HG03565 (cell line): ENCODE measurements around the gene MDFI.

ENCODE experiments used
- ATAC-seq: cut with Tn5 transposase; IDR thresholded peaks from one replicate; pipeline ENCODE4 v1.9.1; 2021; ENCODE audit warnings: mild to moderate bottlenecking, moderate library complexity; ENCODE audit not compliant: unreplicated experiment

MDFI gene

GRCh38 chr6:41700463-41701347 lies 62.4 kb downstream of the MDFI start:
- no peak for ATAC-seq

- no peak for ATAC-seq
Observed at GRCh38 chr6:41702089-41702745, 63.9 kb downstream of the MDFI start.

GRCh38 chr6:41702771-41703494 lies 64.7 kb downstream of the MDFI start:
- no peak for ATAC-seq
